SK-N-SH (cell line): ENCODE results near the gene RFTN1. TPM values are rescaled to one million over a fixed set of nuclear protein-coding genes. Genes with fewer than 3 reads are reported as not detected.

Source experiments
- CTCF ChIA-PET: fragments of 300-600, 350-600 bp; formaldehyde crosslinking; extraction: SDS; loops from one replicate; lab custom pipeline; 2021; lab: Yijun Ruan, JAX
- POLR2A ChIA-PET: fragments of 350-600 bp; sonication (Branson Sonifier 250); formaldehyde crosslinking; extraction: SDS; loops from one replicate; lab custom pipeline; 2020; ENCODE audit warnings: antibody characterized with exemption, inconsistent platforms; lab: Yijun Ruan, JAX
- DNase-seq: peaks from one replicate; pipeline ENCODE4 v3.0.0; 2012
- H2AFZ ChIP-seq: fragments of 200-600 bp; sonication (generic); 2 replicates; pipeline ENCODE4 v1.8.1; 2016; ENCODE audit warnings: antibody characterized with exemption, mild to moderate bottlenecking, low read depth
- H3F3A ChIP-seq: fragments of 200-600 bp; sonication (generic); replicated peaks from 2 replicates; pipeline ENCODE3; 2016; ENCODE audit warnings: antibody characterized with exemption, mild to moderate bottlenecking; ENCODE audit not compliant: insufficient read depth
- H3K27ac ChIP-seq, 2 experiments: fragments of 200-500 bp in 1 of 2; fragments of 200-600 bp in 1 of 2; sonication (Bioruptor generic) in 1 of 2; sonication (generic), shearing (Covaris generic) in 1 of 2; 2 replicates each; pipeline versions ENCODE4 v1.5.1 to v1.6.1; 2014 to 2016; ENCODE audit warnings: low read depth in 2 of 2, inconsistent platforms in 1 of 2, low read length in 1 of 2, mild to moderate bottlenecking in 1 of 2, mixed read lengths in 1 of 2
- H3K27me3 ChIP-seq: fragments of 200-600 bp; sonication (generic), shearing (Covaris generic); 2 replicates; pipeline ENCODE4 v1.6.1; 2016; ENCODE audit warnings: mixed run types; ENCODE audit not compliant: insufficient read depth
- H3K36me3 ChIP-seq, 2 experiments: fragments of 200-500 bp in 1 of 2; fragments of 200-600 bp in 1 of 2; sonication (Bioruptor generic) in 1 of 2; sonication (generic) in 1 of 2; replicated peaks in 1 of 2; 2 replicates each; pipeline versions ENCODE3 to v1.5.1; 2014 to 2016; ENCODE audit warnings: low read length in 1 of 2, mild to moderate bottlenecking in 1 of 2; ENCODE audit not compliant: insufficient read depth in 2 of 2, control insufficient read depth in 1 of 2
- H3K4me1 ChIP-seq, 2 experiments: fragments of 200-500 bp in 1 of 2; fragments of 200-600 bp in 1 of 2; sonication (Bioruptor generic) in 1 of 2; sonication (generic), shearing (Covaris generic) in 1 of 2; 2 replicates each; pipeline versions ENCODE4 v1.5.1 to v1.6.1; 2014 to 2016; ENCODE audit warnings: low read depth in 1 of 2, low read length in 1 of 2, mixed run types in 1 of 2; ENCODE audit not compliant: insufficient read depth in 2 of 2, control insufficient read depth in 1 of 2
- H3K4me2 ChIP-seq: fragments of 200-600 bp; sonication (generic), shearing (Covaris generic); 2 replicates; pipeline ENCODE4 v1.6.1; 2017; ENCODE audit warnings: mixed run types
- H3K4me3 ChIP-seq, 2 experiments: fragments of 200-500 bp in 1 of 2; fragments of 200-600 bp in 1 of 2; sonication (Bioruptor generic) in 1 of 2; sonication (generic), shearing (Covaris generic) in 1 of 2; 2 replicates each; pipeline versions ENCODE4 v1.5.1 to v1.8.1; 2014 to 2016; ENCODE audit warnings: low read depth in 2 of 2, inconsistent platforms in 1 of 2, low read length in 1 of 2, mild to moderate bottlenecking in 1 of 2, mixed read lengths in 1 of 2, moderate library complexity in 1 of 2
- H3K79me2 ChIP-seq: fragments of 200-600 bp; sonication (generic); 2 replicates; pipeline ENCODE4 v1.8.1; 2017; ENCODE audit warnings: mild to moderate bottlenecking; ENCODE audit not compliant: insufficient read depth
- H3K9ac ChIP-seq: fragments of 200-600 bp; sonication (generic); 2 replicates; pipeline ENCODE4 v1.6.1; 2017; ENCODE audit warnings: mixed run types
- H3K9me2 ChIP-seq: fragments of 200-600 bp; sonication (generic); 2 replicates; pipeline ENCODE4 v1.6.1; 2017; ENCODE audit warnings: mixed run types
- H3K9me3 ChIP-seq: fragments of 200-600 bp; sonication (generic); 2 replicates; pipeline ENCODE4 v1.6.1; 2017; ENCODE audit warnings: mixed run types, mild to moderate bottlenecking, moderate library complexity
- H4K20me1 ChIP-seq: fragments of 200-600 bp; sonication (generic); 2 replicates; pipeline ENCODE4 v1.6.1; 2017; ENCODE audit warnings: mild to moderate bottlenecking, mixed run types; ENCODE audit not compliant: insufficient read depth
- CHD2 ChIP-seq: fragments of 150-350 bp; IDR thresholded peaks from 2 replicates; pipeline ENCODE4 v1.6.1; 2018; ENCODE audit warnings: low read length; ENCODE audit not compliant: partially characterized antibody
- CTCF ChIP-seq: fragments of 200-600 bp; sonication (generic); IDR thresholded peaks from 2 replicates; pipeline ENCODE4 v1.6.1; 2017; ENCODE audit warnings: antibody characterized with exemption, mild to moderate bottlenecking, moderate library complexity
- ELF1 ChIP-seq: IDR thresholded peaks from 2 replicates; pipeline ENCODE4 v1.4.0; 2012
- EP300 ChIP-seq, 2 experiments: IDR thresholded peaks; 2 replicates each; pipeline versions ENCODE4 v1.4.0 to v1.6.1; 2012; ENCODE audit warnings: borderline replicate concordance in 1 of 2, low read depth in 1 of 2, low read length in 1 of 2
- EZH2phosphoT487 ChIP-seq: fragments of 200-600 bp; sonication (generic); IDR thresholded peaks from 2 replicates; pipeline ENCODE4 v1.6.1; 2017; ENCODE audit warnings: low read depth, mixed run types, mild to moderate bottlenecking, antibody characterized with exemption, moderate library complexity, borderline replicate concordance
- FOSL2 ChIP-seq: IDR thresholded peaks from 2 replicates; pipeline ENCODE4 v1.4.0; 2012; ENCODE audit warnings: low read depth, mild to moderate bottlenecking, moderate library complexity, borderline replicate concordance
- FOXJ3 ChIP-seq: sonication (generic); formaldehyde crosslinking; IDR thresholded peaks from 2 replicates; pipeline ENCODE4 v1.5.1; 2020; ENCODE audit warnings: mild to moderate bottlenecking, missing genetic modification reagents
- FOXM1 ChIP-seq: IDR thresholded peaks from 2 replicates; pipeline ENCODE4 v1.4.0; 2012; ENCODE audit warnings: low read depth, mild to moderate bottlenecking
- GATA2 ChIP-seq: sonication (generic); formaldehyde crosslinking; IDR thresholded peaks from 2 replicates; pipeline ENCODE4 v1.5.0; 2020; ENCODE audit warnings: mild to moderate bottlenecking, missing genetic modification reagents
- IRF3 ChIP-seq: fragments of 150-350 bp; IDR thresholded peaks from 2 replicates; pipeline ENCODE4 v1.6.1; 2016; ENCODE audit warnings: mild to moderate bottlenecking, low read depth, low read length
- MAX ChIP-seq: IDR thresholded peaks from 2 replicates; pipeline ENCODE4 v1.4.0; 2012; ENCODE audit warnings: low read depth
- MXI1 ChIP-seq: IDR thresholded peaks from 2 replicates; pipeline ENCODE4 v1.6.1; 2012; ENCODE audit warnings: mild to moderate bottlenecking, low read depth, low read length, improper control_type of control experiment
- PBX3 ChIP-seq: IDR thresholded peaks from 2 replicates; pipeline ENCODE4; 2012
- RFX5 ChIP-seq: IDR thresholded peaks from 2 replicates; pipeline ENCODE4 v1.6.1; 2012; ENCODE audit warnings: mild to moderate bottlenecking, improper control_type of control experiment, low read length
- TAF1 ChIP-seq: IDR thresholded peaks from 2 replicates; pipeline ENCODE4 v1.6.1; 2012; ENCODE audit warnings: low read depth, mild to moderate bottlenecking, low read length, moderate library complexity, borderline replicate concordance
- TCF12 ChIP-seq: IDR thresholded peaks from 2 replicates; pipeline ENCODE4 v1.4.0; 2012
- ZBTB33 ChIP-seq: IDR thresholded peaks from 2 replicates; pipeline ENCODE4 v1.4.0; 2012; ENCODE audit warnings: low read depth, borderline replicate concordance
- WGBS: methylation state at CpG from one replicate; pipeline ENCODE4 v1.1.6; 2017; ENCODE audit warnings: low lambda C conversion rate; 5-methylcytosine and 5-hydroxymethylcytosine counted together
- polyA plus RNA-seq, 3 experiments: library from polyadenylated mRNA; depleted of rRNA; stranded (reverse); fragments of >200 nt; gene quantifications; 2 replicates each; pipeline ENCODE4 v1.2.3, GENCODE V29; 2012

The RFTN1 gene
- polyA plus RNA-seq, 1 of the 3 experiments (the other 2 are of a cell fraction): 21.2 TPM

DNA sequence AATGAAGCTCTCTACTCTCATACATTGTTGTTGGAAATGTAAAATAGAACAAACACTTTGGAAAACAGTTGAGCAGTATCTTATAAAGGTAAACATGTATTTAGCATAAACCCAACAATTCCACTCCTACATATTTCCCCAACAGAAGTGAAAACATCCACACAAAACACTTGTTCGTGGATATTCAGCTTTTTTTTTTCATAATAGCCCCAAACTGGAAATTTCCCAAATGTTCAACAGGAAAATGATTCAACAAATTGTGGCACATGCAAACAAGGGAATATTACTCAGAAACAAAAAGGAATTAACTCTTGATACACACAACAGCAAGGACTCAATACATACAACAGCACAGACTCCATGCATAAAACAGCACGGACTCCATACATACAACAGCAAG lies 28.5 kb downstream of the RFTN1 start:
- Histone ChIP-seq H3K36me3 (peaks cover 0 to 5% of the 10 kb centered on the region in 2 experiments), H3K4me1 (peaks cover 30 to 47% of the 10 kb centered on the region in 2 experiments), H3F3A (peaks cover 22% of the 10 kb centered on the region), H2AFZ (no peak overlapping the region), H4K20me1 (no peaks in the 10 kb centered on the region), H3K4me2 (peak overlapping the region; percentile 61; the same call in 1 of the 2 replicates), H3K9me3 (no peaks in the 10 kb centered on the region), H3K9me2 (no peaks in the 10 kb centered on the region), H3K27ac (peak overlapping the region; percentile 76 to 84), H3K27me3 (no peaks in the 10 kb centered on the region), H3K9ac (no peak overlapping the region; the same call in 1 of the 2 replicates), H3K79me2 (peaks cover 31% of the 10 kb centered on the region), H3K4me3 (no peak overlapping the region)
- ChIA-PET CTCF (interaction anchor here (0.7 kb wide), 1 partner anchor 758 kb away, joined by 3 read pairs; no protein-coding TSS in a partner anchor), POLR2A (no interaction called here)
- no peak for DNase-seq
- WGBS: 82% methylated on average over 2 of the region's 2 CpGs
- TF ChIP-seq GATA2 (CRISPR knock-in tag): no peak
- no peak for TF ChIP-seq FOXJ3
- TF ChIP-seq RFX5: no peak
- no peak for TF ChIP-seq ELF1
- no peak for TF ChIP-seq CHD2
- TF ChIP-seq PBX3: no peak
- TF ChIP-seq TAF1: no peak
- TF ChIP-seq MXI1: no peak
- TF ChIP-seq CTCF: no peak
- no peak for TF ChIP-seq EZH2phosphoT487
- no peak for TF ChIP-seq EP300 (IDR thresholded peaks at IDR 0.05; ENCODE audit: borderline replicate concordance in 1 of 2, low read depth in 1 of 2, low read length in 1 of 2)
- TF ChIP-seq FOXM1: no peak
- no peak for TF ChIP-seq TCF12
- TF ChIP-seq IRF3: no peak
- no peak for TF ChIP-seq MAX
- no peak for TF ChIP-seq FOSL2
- no peak for TF ChIP-seq ZBTB33
